GM19397 (cell line): Measurements from ENCODE around the gene UBQLN4.
"Not testable (repeated sequence)": the region's sequence is repeated elsewhere in the genome, so short reads cannot be mapped to it uniquely, and the experiment has no call there.

Experiments used
- ATAC-seq: cut with Tn5 transposase; IDR thresholded peaks from one replicate; pipeline ENCODE4 v1.9.1; 2021; ENCODE audit warnings: mild to moderate bottlenecking, moderate library complexity; ENCODE audit not compliant: unreplicated experiment

Gene UBQLN4

GRCh38 chr1:156081180-156081916 is 27.8 kb upstream of the UBQLN4 start:
- ATAC-seq: no peak

GRCh38 chr1:156080863-156081179 is 27.2 kb upstream of the UBQLN4 start:
- no peak for ATAC-seq

- ATAC-seq: no peak
Observed at GRCh38 chr1:156080241-156080862, 26.8 kb upstream of the UBQLN4 start.

GRCh38 chr1:156079762-156080161 is 26.2 kb upstream of the UBQLN4 start:
- no peak for ATAC-seq

- ATAC-seq: no peak
Observed at GRCh38 chr1:156078728-156079127, 25.1 kb upstream of the UBQLN4 start.

- no peak for ATAC-seq
Observed at GRCh38 chr1:156077430-156077760, 23.8 kb upstream of the UBQLN4 start.

- no peak for ATAC-seq
Observed at GRCh38 chr1:156076609-156077429, 23.2 kb upstream of the UBQLN4 start.

GRCh38 chr1:156075775-156076204 is 22.2 kb upstream of the UBQLN4 start:
- no peak for ATAC-seq

GRCh38 chr1:156075162-156075561 is 21.6 kb upstream of the UBQLN4 start:
- no peak for ATAC-seq

- ATAC-seq: no peak
Observed at GRCh38 chr1:156074661-156075060, 21.1 kb upstream of the UBQLN4 start.

GRCh38 chr1:156073740-156074139 is 20.1 kb upstream of the UBQLN4 start:
- ATAC-seq: no peak

GRCh38 chr1:156073110-156073687 is 19.6 kb upstream of the UBQLN4 start:
- no peak for ATAC-seq

- no peak for ATAC-seq
Observed at GRCh38 chr1:156072251-156072650, 18.7 kb upstream of the UBQLN4 start.

GRCh38 chr1:156071332-156071816 is 17.8 kb upstream of the UBQLN4 start:
- ATAC-seq: not testable (repeated sequence)

- no peak for ATAC-seq
Observed at GRCh38 chr1:156070548-156070947, 16.9 kb upstream of the UBQLN4 start.

- ATAC-seq: no peak
Observed at GRCh38 chr1:156069490-156070455, 16.2 kb upstream of the UBQLN4 start.

GRCh38 chr1:156067262-156067661 is 13.7 kb upstream of the UBQLN4 start:
- no peak for ATAC-seq

- ATAC-seq: no peak
Observed at GRCh38 chr1:156065871-156066270, 12.3 kb upstream of the UBQLN4 start.

GRCh38 chr1:156065212-156065611 is 11.6 kb upstream of the UBQLN4 start:
- ATAC-seq: no peak

- ATAC-seq: no peak
Observed at GRCh38 chr1:156064615-156065014, 11.0 kb upstream of the UBQLN4 start.

- no peak for ATAC-seq
Observed at GRCh38 chr1:156063997-156064285, 10.3 kb upstream of the UBQLN4 start.
